WTC11 (cell line): ENCODE measurements around the gene PAPOLG. TPM values are rescaled to one million over a fixed set of nuclear protein-coding genes. Genes with fewer than 3 reads are reported as not detected.
A peak's percentile ranks its signal among the peaks of the same experiment; 100 is the strongest.
"Not testable (repeated sequence)": the region's sequence is repeated elsewhere in the genome, so short reads cannot be mapped to it uniquely, and the experiment has no call there.

Experiments
- ATAC-seq: fragments of 200-7000 bp; cut with Tn5 transposase; 2 replicates; pipeline ENCODE4 v1.10.0; 2021; ENCODE audit warnings: mild to moderate bottlenecking, moderate library complexity
- CTCF ChIA-PET: fragments of 300-600 bp; sonication (Branson Sonifier 250); formaldehyde crosslinking; loops from one replicate; lab custom pipeline; 2021; ENCODE audit warnings: antibody characterized with exemption; lab: Charles Lee
- POLR2A ChIA-PET: fragments of 350-600 bp; sonication (Branson Sonifier 250); formaldehyde crosslinking; loops from one replicate; lab custom pipeline; 2021; ENCODE audit warnings: antibody characterized with exemption; lab: Charles Lee
- DNase-seq: peaks from one replicate; pipeline ENCODE4 v3.0.0; 2021; ENCODE audit warnings: low spot score
- H3K27ac Mint-ChIP-seq: 2 replicates; pipeline ENCODE4 v1.8.0; 2021; ENCODE audit warnings: mixed read lengths
- H3K27me3 Mint-ChIP-seq: 2 replicates; pipeline ENCODE4 v1.8.0; 2021; ENCODE audit warnings: low read depth, mild to moderate bottlenecking, moderate library complexity, mixed read lengths
- H3K36me3 Mint-ChIP-seq: 2 replicates; pipeline ENCODE4 v1.8.0; 2021; ENCODE audit warnings: mixed read lengths
- H3K4me1 Mint-ChIP-seq: 2 replicates; pipeline ENCODE4 v1.8.0; 2022; ENCODE audit warnings: mixed read lengths
- H3K4me3 Mint-ChIP-seq: 2 replicates; pipeline ENCODE4 v1.8.0; 2021; ENCODE audit warnings: mild to moderate bottlenecking, moderate library complexity, mixed read lengths
- H3K9me3 Mint-ChIP-seq: 2 replicates; pipeline ENCODE4 v1.8.0; 2021; ENCODE audit warnings: mixed read lengths
- ETV6 ChIP-seq: sonication (generic); formaldehyde crosslinking; IDR thresholded peaks from 2 replicates; pipeline ENCODE4 v1.8.1; 2022; ENCODE audit warnings: mild to moderate bottlenecking, missing genetic modification reagents
- GTF2I ChIP-seq: fragments of 250-450 bp; sonication (Bioruptor Pico); conservative IDR thresholded peaks from 2 replicates; pipeline ENCODE4 v1.4.0; 2021; ENCODE audit warnings: mild to moderate bottlenecking
- IRF2 ChIP-seq: sonication (generic); formaldehyde crosslinking; IDR thresholded peaks from 2 replicates; pipeline ENCODE4 v1.8.0; 2022; ENCODE audit warnings: low read depth, missing genetic modification reagents, borderline replicate concordance
- JAZF1 ChIP-seq: fragments of 250-450 bp; sonication (Bioruptor Pico); IDR thresholded peaks from 2 replicates; pipeline ENCODE4 v1.9.0; 2021; ENCODE audit warnings: moderate library complexity, mild to moderate bottlenecking, inconsistent platforms
- JUN ChIP-seq: sonication (generic); formaldehyde crosslinking; IDR thresholded peaks from 2 replicates; pipeline ENCODE4 v1.8.0; 2023; ENCODE audit warnings: mild to moderate bottlenecking, missing genetic modification reagents
- MAX ChIP-seq: sonication (generic); formaldehyde crosslinking; IDR thresholded peaks from 2 replicates; pipeline ENCODE4 v1.8.0; 2022; ENCODE audit warnings: mild to moderate bottlenecking, missing genetic modification reagents
- NFE2L1 ChIP-seq: sonication (generic); formaldehyde crosslinking; IDR thresholded peaks from 2 replicates; pipeline ENCODE4 v1.8.1; 2023; ENCODE audit warnings: missing genetic modification reagents
- RORB ChIP-seq: fragments of 250-450 bp; sonication (Bioruptor Pico); IDR thresholded peaks from 2 replicates; pipeline ENCODE4 v1.9.0; 2021; ENCODE audit warnings: mild to moderate bottlenecking
- SMAD3 ChIP-seq: sonication (generic); formaldehyde crosslinking; IDR thresholded peaks from 2 replicates; pipeline ENCODE4 v1.8.0; 2022; ENCODE audit warnings: missing genetic modification reagents, mild to moderate bottlenecking, borderline replicate concordance
- USF1 ChIP-seq: sonication (generic); formaldehyde crosslinking; IDR thresholded peaks from 2 replicates; pipeline ENCODE4 v1.8.0; 2022; ENCODE audit warnings: mild to moderate bottlenecking, missing genetic modification reagents
- ZNF219 ChIP-seq: sonication (generic); formaldehyde crosslinking; IDR thresholded peaks from 2 replicates; pipeline ENCODE4 v1.8.0; 2023; ENCODE audit warnings: missing genetic modification reagents, mild to moderate bottlenecking, borderline replicate concordance
- ZNF232 ChIP-seq: sonication (generic); formaldehyde crosslinking; IDR thresholded peaks from 2 replicates; pipeline ENCODE4 v1.8.0; 2022; ENCODE audit warnings: mild to moderate bottlenecking, missing genetic modification reagents
- ZNF423 ChIP-seq: fragments of 250-450 bp; sonication (Bioruptor Pico); IDR thresholded peaks from 2 replicates; pipeline ENCODE4 v2.1.2; 2022; ENCODE audit warnings: mild to moderate bottlenecking, moderate library complexity
- total RNA-seq: library from RNA; stranded (reverse); gene quantifications from 3 replicates; pipeline ENCODE4 v1.2.3, GENCODE V29; 2021
- TF ChIP-seq, protein P1 (sequence below): sonication (generic); formaldehyde crosslinking; IDR thresholded peaks from 2 replicates; pipeline ENCODE4 v1.8.0; 2022; ENCODE audit warnings: mild to moderate bottlenecking, missing genetic modification reagents
- TF ChIP-seq, protein P2 (sequence below): sonication (generic); formaldehyde crosslinking; IDR thresholded peaks from 2 replicates; pipeline ENCODE4 v1.8.0; 2022; ENCODE audit warnings: mild to moderate bottlenecking, missing genetic modification reagents
- TF ChIP-seq, protein P3 (sequence below): sonication (generic); formaldehyde crosslinking; IDR thresholded peaks from 2 replicates; pipeline ENCODE4 v1.8.1; 2022; ENCODE audit warnings: mild to moderate bottlenecking, moderate library complexity, missing genetic modification reagents

PAPOLG gene
- total RNA-seq, 1 experiment from 2014 or later: 22.5 TPM

- ChIA-PET POLR2A (no interaction called here), CTCF (interaction anchor here (0.9 to 2.6 kb wide), 2 partner anchors 192 kb away, joined by 6 to 22 read pairs; no protein-coding TSS in a partner anchor)
- ATAC-seq (peak; percentile 27), DNase-seq (no peak)
- Mint-ChIP-seq H3K36me3 (no peaks in the 10 kb centered on the region), H3K4me3 (no peak overlapping the region), H3K27ac (no peak overlapping the region), H3K9me3 (0 out of 2 replicates have a peak, but pooled peaks cover 3% of the 10 kb centered on the region), H3K27me3 (no peaks in the 10 kb centered on the region; the same call in 1 of the 2 replicates), H3K4me1 (peaks cover 26% of the 10 kb centered on the region)
- peak; percentile 36; the same call in 1 of the 2 replicates for TF ChIP-seq ZNF423 (CRISPR knock-in tag)
- TF ChIP-seq GTF2I (CRISPR knock-in tag): no peak
Observed at GRCh38 chr2:60806988-60807681, 51.1 kb downstream of the PAPOLG start.

DNA sequence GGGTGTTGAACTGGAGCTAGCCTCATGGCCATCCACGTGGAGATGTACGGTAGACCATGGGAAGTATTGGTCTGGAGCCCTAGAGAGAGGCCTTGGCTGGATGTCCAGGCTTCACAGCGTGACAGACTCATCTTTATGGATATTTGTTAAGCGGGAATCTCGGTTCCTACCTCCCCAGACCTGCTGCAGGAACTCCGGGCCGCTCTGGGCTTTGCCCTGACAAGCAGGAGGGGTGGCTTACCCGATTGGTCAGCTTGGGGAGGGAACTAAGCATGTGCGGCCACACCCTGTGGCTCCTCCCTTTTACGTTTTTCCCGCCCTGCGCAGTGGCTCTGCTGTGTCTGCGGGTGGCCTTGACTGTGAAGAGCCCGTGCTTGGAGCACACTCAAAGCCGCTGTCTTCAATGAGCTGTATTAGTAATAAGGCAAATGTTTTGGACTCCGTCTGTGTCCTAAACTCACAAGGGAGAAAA is 52.3 kb downstream of the PAPOLG start:
- no peak overlapping the region for H3K27ac Mint-ChIP-seq
- H3K27me3 Mint-ChIP-seq: no peaks in the 10 kb centered on the region; the same call in 1 of the 2 replicates
- no peak overlapping the region for H3K4me3 Mint-ChIP-seq
- DNase-seq: peak; percentile 39
- peaks cover 31% of the 10 kb centered on the region for H3K4me1 Mint-ChIP-seq
- peak; percentile 86 for ATAC-seq
- ChIA-PET POLR2A (interaction anchor here (0.9 kb wide), 1 partner anchor 72 kb away, joined by 3 read pairs; no protein-coding TSS in a partner anchor), CTCF (interaction anchor here (0.6 kb wide), 1 partner anchor 191 kb away, joined by 3 read pairs; no protein-coding TSS in a partner anchor)
- H3K36me3 Mint-ChIP-seq: no peaks in the 10 kb centered on the region
- 0 out of 2 replicates have a peak, but pooled peaks cover 3% of the 10 kb centered on the region for H3K9me3 Mint-ChIP-seq
- TF ChIP-seq IRF2 (CRISPR knock-in tag) (no peak), MAX (CRISPR knock-in tag) (peak; percentile 50; the same call in 1 of the 2 replicates), ETV6 (CRISPR knock-in tag) (peak; percentile 78; the same call in 1 of the 2 replicates), JAZF1 (no peak)
- TF ChIP-seq, protein P1, sequence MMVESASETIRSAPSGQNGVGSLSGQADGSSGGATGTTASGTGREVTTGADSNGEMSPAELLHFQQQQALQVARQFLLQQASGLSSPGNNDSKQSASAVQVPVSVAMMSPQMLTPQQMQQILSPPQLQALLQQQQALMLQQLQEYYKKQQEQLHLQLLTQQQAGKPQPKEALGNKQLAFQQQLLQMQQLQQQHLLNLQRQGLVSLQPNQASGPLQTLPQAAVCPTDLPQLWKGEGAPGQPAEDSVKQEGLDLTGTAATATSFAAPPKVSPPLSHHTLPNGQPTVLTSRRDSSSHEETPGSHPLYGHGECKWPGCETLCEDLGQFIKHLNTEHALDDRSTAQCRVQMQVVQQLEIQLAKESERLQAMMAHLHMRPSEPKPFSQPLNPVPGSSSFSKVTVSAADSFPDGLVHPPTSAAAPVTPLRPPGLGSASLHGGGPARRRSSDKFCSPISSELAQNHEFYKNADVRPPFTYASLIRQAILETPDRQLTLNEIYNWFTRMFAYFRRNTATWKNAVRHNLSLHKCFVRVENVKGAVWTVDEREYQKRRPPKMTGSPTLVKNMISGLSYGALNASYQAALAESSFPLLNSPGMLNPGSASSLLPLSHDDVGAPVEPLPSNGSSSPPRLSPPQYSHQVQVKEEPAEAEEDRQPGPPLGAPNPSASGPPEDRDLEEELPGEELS: 0 out of 2 replicates have a peak, but pooled peaks have one; percentile 28

DNA sequence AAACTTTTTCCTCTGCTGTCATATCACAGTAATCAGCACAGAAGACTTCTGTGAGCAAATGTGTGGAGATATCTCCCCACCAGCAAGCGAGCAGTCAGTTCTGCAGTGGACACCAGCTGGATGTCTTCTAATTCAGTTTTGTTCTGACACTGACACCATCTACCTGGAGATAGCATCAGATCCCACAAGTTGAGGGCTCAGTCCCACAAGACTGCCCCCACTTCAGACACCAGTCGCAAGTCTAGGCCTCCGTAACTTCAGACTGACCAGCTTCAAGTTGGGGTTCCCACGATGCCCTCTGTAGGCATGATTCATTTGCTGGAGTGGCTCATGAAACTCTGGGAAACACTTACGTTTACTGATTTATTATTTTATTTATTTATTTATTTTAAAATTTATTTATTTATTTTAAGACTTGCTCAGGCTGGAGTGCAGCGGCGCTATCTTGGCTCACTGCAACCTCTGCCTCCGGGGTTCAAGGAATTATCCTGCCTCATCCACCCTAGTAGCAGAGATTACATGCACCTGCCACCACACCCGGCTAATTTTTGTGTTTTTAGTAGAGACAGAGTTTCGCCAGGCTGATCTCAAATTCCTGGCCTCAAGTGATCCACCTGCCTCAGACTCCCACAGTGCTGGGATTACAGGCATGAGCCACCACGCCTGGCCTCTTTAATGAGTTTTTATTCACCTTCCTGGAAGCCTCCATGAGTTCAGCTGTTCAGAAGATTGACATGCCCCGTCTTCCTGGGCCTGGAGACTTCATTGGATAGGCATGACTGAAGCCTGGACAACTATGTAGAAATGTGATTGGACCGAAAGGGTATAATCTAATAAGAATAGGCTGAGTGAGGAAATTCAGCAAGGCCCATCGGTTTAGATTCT is 55.7 kb downstream of the PAPOLG start:
- no peak overlapping the region for H3K4me3 Mint-ChIP-seq
- peaks cover 28% of the 10 kb centered on the region for H3K4me1 Mint-ChIP-seq
- DNase-seq (no peak), ATAC-seq (no peak)
- H3K27me3 Mint-ChIP-seq: no peaks in the 10 kb centered on the region; the same call in 1 of the 2 replicates
- H3K27ac Mint-ChIP-seq: peak overlapping the region; percentile 14; the same call in 1 of the 2 replicates
- H3K9me3 Mint-ChIP-seq: 0 out of 2 replicates have a peak, but pooled peaks cover 3% of the 10 kb centered on the region
- CTCF ChIA-PET: interaction anchor here (1.6 kb wide), 1 partner anchor 187 kb away, joined by 4 read pairs; no protein-coding TSS in a partner anchor
- no peaks in the 10 kb centered on the region for H3K36me3 Mint-ChIP-seq
- TF ChIP-seq ZNF219: no peak
- TF ChIP-seq, all 79 proteins: peak for 0
- POLR2A ChIA-PET: no interaction called here

GRCh38 chr2:60817191-60817590 is 61.1 kb downstream of the PAPOLG start:
- DNase-seq, H3K27ac Mint-ChIP-seq, H3K36me3 Mint-ChIP-seq, H3K4me3 Mint-ChIP-seq, H3K9me3 Mint-ChIP-seq, ATAC-seq, H3K4me1 Mint-ChIP-seq, POLR2A ChIA-PET, H3K27me3 Mint-ChIP-seq: not testable (repeated sequence)
- CTCF ChIA-PET: interaction anchor here (0.9 to 1.3 kb wide), 2 partner anchors 12 to 182 kb away, joined by 3 to 5 read pairs; no protein-coding TSS in a partner anchor

DNA sequence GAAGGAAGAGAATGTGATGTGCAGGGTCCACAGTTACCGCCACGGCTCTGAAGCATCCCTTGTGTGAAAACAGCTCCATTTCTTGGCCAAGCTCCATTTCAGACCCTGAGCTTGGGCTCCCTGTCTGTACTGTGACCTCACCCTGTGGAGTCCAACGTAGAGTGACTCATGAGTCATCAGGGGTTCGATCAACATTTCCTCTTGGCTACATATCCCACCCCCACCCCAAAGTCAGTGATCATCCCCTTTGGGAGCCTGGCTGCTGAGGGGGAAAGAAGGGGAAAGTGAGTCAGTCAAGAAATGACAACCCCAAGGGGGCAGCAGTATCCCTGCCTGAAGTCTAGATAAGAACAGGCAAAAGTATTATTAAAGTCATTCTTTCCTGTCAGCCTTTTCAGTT is 62.2 kb downstream of the PAPOLG start:
- Mint-ChIP-seq H3K27me3 (no peaks in the 10 kb centered on the region), H3K36me3 (no peaks in the 10 kb centered on the region), H3K27ac (no peak overlapping the region), H3K9me3 (no peaks in the 10 kb centered on the region), H3K4me3 (no peak overlapping the region), H3K4me1 (0 out of 2 replicates have a peak, but pooled peaks cover 3% of the 10 kb centered on the region)
- DNase-seq (no peak), ATAC-seq (no peak; the same call in 1 of the 2 replicates)
- POLR2A ChIA-PET: no interaction called here
- CTCF ChIA-PET: interaction anchor here (0.9 to 1.3 kb wide), 4 partner anchors 13 to 181 kb away, joined by 3 to 5 read pairs (median 3); no protein-coding TSS in a partner anchor
- TF ChIP-seq IRF2 (CRISPR knock-in tag) (no peak), SMAD3 (CRISPR knock-in tag) (no peak), MAX (CRISPR knock-in tag) (no peak), GTF2I (CRISPR knock-in tag) (no peak), ZNF219 (no peak), ZNF232 (no peak), USF1 (no peak), JUN (CRISPR knock-in tag) (no peak), RORB (CRISPR knock-in tag) (no peak), NFE2L1 (CRISPR knock-in tag) (no peak)
- TF ChIP-seq, protein P2, sequence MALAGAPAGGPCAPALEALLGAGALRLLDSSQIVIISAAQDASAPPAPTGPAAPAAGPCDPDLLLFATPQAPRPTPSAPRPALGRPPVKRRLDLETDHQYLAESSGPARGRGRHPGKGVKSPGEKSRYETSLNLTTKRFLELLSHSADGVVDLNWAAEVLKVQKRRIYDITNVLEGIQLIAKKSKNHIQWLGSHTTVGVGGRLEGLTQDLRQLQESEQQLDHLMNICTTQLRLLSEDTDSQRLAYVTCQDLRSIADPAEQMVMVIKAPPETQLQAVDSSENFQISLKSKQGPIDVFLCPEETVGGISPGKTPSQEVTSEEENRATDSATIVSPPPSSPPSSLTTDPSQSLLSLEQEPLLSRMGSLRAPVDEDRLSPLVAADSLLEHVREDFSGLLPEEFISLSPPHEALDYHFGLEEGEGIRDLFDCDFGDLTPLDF (CRISPR knock-in tag): no peak
- TF ChIP-seq, protein P3, sequence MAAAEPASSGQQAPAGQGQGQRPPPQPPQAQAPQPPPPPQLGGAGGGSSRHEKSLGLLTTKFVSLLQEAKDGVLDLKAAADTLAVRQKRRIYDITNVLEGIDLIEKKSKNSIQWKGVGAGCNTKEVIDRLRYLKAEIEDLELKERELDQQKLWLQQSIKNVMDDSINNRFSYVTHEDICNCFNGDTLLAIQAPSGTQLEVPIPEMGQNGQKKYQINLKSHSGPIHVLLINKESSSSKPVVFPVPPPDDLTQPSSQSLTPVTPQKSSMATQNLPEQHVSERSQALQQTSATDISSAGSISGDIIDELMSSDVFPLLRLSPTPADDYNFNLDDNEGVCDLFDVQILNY (CRISPR knock-in tag): no peak
